Pancreas (tissue), 10 donors: ENCODE results near the gene YEATS2. TPM values are rescaled to one million over a fixed set of nuclear protein-coding genes. Genes with fewer than 3 reads are reported as not detected.
"Not testable (repeated sequence)": the region's sequence is repeated elsewhere in the genome, so short reads cannot be mapped to it uniquely, and the experiment has no call there.

Source experiments
- ATAC-seq, 4 donors: fragments of 200-7000 bp; cut with Tn5 transposase; one replicate each; pipeline versions ENCODE4 v1.8.0 to v1.9.1; 2020; ENCODE audit warnings: mild to moderate bottlenecking in 4 of 4, moderate library complexity in 4 of 4
- DNase-seq, 6 donors: peaks; one replicate each; pipeline ENCODE4 v3.0.0-alpha.2; 2020
- FAIRE-seq: peaks from 2 replicates; lab custom pipeline; 2012; peaks lifted over from hg19 to GRCh38; lab: Jason Lieb, UNC
- H3K27ac ChIP-seq, 4 donors: fragments of 200-600 bp; sonication (generic); 1 replicate in 3 of 4; 2 replicates in 1 of 4; pipeline versions ENCODE4 v1.5.0 to v1.8.0; 2020
- H3K27me3 ChIP-seq, 4 donors: fragments of 200-600 bp; one replicate each; pipeline ENCODE4 v1.8.0; 2021
- H3K36me3 ChIP-seq, 3 donors: fragments of 200-600 bp; sonication (generic) in 1 of 3; one replicate each; pipeline versions ENCODE4 v1.5.0 to v1.8.0; 2020 to 2021
- H3K4me1 ChIP-seq, 3 donors: fragments of 200-600 bp; one replicate each; pipeline ENCODE4 v1.8.0; 2021
- H3K4me3 ChIP-seq, 4 donors: fragments of 200-600 bp; sonication (generic) in 2 of 4; one replicate each; pipeline versions ENCODE4 v1.5.0 to v1.8.0; 2020 to 2021
- H3K9me3 ChIP-seq, 4 donors: fragments of 200-600 bp; one replicate each; pipeline ENCODE4 v1.8.0; 2021
- WGBS, 2 donors: extraction: QIAGEN DNeasy Blood & Tissue Kit; methylation state at CpG; one replicate each; pipeline ENCODE4 v1.1.7; 2013; 5-methylcytosine and 5-hydroxymethylcytosine counted together
- intact Hi-C, 3 donors: fragments of 100-400 bp; cut with DNase I; formaldehyde crosslinking; loops; one replicate each; pipeline versions ENCODE4 v1.11.1 to v1.14.2; 2022
- polyA plus RNA-seq, 2 donors: library from polyadenylated mRNA; stranded (reverse); fragments of 200-250 nt; gene quantifications; one replicate each; pipeline ENCODE4 v1.2.3, GENCODE V29; 2013
- total RNA-seq, 6 donors: library from RNA; stranded (reverse); fragmentation: NEBNext Ultra II Directional in 4 of 6; extraction: Animal tissue kit (Norgen Biotek cat#: 25700) in 4 of 6; gene quantifications; one replicate each; pipeline versions ENCODE4 v1.2.1 to v1.2.4, GENCODE V29; 2021 to 2023
- TF ChIP-seq, protein P1 (sequence below), 4 donors: fragments of 200-600 bp; sonication (generic) in 3 of 4; IDR thresholded peaks; one replicate each; pipeline versions ENCODE4 v1.5.0 to v1.8.0; 2021; ENCODE audit warnings: antibody characterized with exemption in 4 of 4
- donor health status: healthy with polysubstance abuse.
- donor health status: DM: no; HTN: no; CAD: no; lungs with moderate emphysema.
- donor health status: DM: no; HTN: no; CAD: no.
- donor health status: control.
- donor health status: control.
- donor health status: Bipolar disorder and iron deficiency.
- donor health status: DM: yes; HTN: yes; CAD: no.
- donor health status: DM: no; HTN: no; CAD: no.
- donor health status: DM: no; HTN: no; CAD: no.
- donor health status: DM: yes; HTN: yes; CAD: no.

Gene YEATS2
- total and polyA plus RNA-seq, 8 donors = 5.7 to 12.8 (median 6.4) TPM

DNA sequence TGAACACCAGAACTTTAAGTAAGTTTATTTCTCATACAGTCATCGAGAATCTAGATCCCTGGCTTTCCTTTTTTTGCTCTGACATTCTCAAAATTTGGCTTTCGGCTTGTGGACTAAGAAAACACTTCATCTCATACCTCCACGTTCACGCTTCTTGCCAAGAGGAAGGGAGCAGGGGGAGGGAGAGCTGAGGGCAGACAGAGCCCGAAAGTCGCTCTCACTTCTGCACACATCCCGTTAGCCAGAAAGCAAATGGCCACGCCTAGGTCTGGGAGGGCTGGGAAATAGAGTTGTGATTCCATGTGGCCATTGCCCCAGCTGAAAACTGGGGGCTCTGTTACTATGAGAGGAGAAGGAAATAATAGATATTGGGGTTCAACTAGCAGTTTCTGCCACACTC lies 70.5 kb downstream of the YEATS2 start:
- intact Hi-C loops = loop anchor here in 2 of 3 donors (10.0 kb wide), 2 partner anchors 283 to 293 kb away; no protein-coding TSS in a partner anchor

GRCh38 chr3:183769453-183769852 lies 71.9 kb downstream of the YEATS2 start:
- 94 to 96% methylated on average over 9 of the region's 9 CpGs for WGBS, 2 donors
- H3K36me3 ChIP-seq = no peaks in the 10 kb centered on the region
- DNase-seq = no peak
- TF ChIP-seq, protein P1, sequence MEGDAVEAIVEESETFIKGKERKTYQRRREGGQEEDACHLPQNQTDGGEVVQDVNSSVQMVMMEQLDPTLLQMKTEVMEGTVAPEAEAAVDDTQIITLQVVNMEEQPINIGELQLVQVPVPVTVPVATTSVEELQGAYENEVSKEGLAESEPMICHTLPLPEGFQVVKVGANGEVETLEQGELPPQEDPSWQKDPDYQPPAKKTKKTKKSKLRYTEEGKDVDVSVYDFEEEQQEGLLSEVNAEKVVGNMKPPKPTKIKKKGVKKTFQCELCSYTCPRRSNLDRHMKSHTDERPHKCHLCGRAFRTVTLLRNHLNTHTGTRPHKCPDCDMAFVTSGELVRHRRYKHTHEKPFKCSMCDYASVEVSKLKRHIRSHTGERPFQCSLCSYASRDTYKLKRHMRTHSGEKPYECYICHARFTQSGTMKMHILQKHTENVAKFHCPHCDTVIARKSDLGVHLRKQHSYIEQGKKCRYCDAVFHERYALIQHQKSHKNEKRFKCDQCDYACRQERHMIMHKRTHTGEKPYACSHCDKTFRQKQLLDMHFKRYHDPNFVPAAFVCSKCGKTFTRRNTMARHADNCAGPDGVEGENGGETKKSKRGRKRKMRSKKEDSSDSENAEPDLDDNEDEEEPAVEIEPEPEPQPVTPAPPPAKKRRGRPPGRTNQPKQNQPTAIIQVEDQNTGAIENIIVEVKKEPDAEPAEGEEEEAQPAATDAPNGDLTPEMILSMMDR (IDR thresholded peaks at IDR 0.05) = no peak
- H3K27ac ChIP-seq = no peak overlapping the region
- FAIRE-seq = no peak
- H3K9me3 ChIP-seq = no peaks in the 10 kb centered on the region
- ATAC-seq = no peak
- H3K4me3 ChIP-seq = no peak overlapping the region
- no peaks in the 10 kb centered on the region for H3K27me3 ChIP-seq
- no peaks in the 10 kb centered on the region for H3K4me1 ChIP-seq
- intact Hi-C loops = loop anchor here in 2 of 3 donors (10.0 kb wide), 2 partner anchors 285 to 295 kb away; no protein-coding TSS in a partner anchor

More for the DNA sequence above, 70.5 kb downstream of the YEATS2 start:
- 87 to 89% methylated on average over 8 of the region's 8 CpGs for WGBS, 2 donors
- FAIRE-seq = no peak
- no peak for ATAC-seq
- Histone ChIP-seq H3K9me3 (no peaks in the 10 kb centered on the region), H3K27me3 (no peaks in the 10 kb centered on the region), H3K36me3 (peaks cover 0 to 3% (median 0%) of the 10 kb centered on the region in 3 donors), H3K27ac (no peak overlapping the region), H3K4me3 (no peak overlapping the region), H3K4me1 (no peaks in the 10 kb centered on the region)
- TF ChIP-seq, protein P1 (IDR thresholded peaks at IDR 0.05) = no peak
- DNase-seq = no peak

GRCh38 chr3:183774631-183775030 lies 77.0 kb downstream of the YEATS2 start:
- no peaks in the 10 kb centered on the region for H3K9me3 ChIP-seq
- ATAC-seq (no peak), FAIRE-seq (no peak), DNase-seq (no peak)
- no peaks in the 10 kb centered on the region for H3K27me3 ChIP-seq
- intact Hi-C loops = no loop called here
- H3K4me3 ChIP-seq = no peak overlapping the region
- TF ChIP-seq, protein P1 (IDR thresholded peaks at IDR 0.05) = no peak
- 75 to 80% methylated on average over 3 of the region's 3 CpGs for WGBS, 2 donors
- H3K4me1 ChIP-seq = no peaks in the 10 kb centered on the region
- no peak overlapping the region for H3K27ac ChIP-seq
- peaks cover 4 to 22% (median 8%) of the 10 kb centered on the region in 3 donors for H3K36me3 ChIP-seq

GRCh38 chr3:183775781-183776180 lies 78.2 kb downstream of the YEATS2 start:
- Histone ChIP-seq H3K27me3 (no peaks in the 10 kb centered on the region), H3K4me1 (no peaks in the 10 kb centered on the region), H3K36me3 (peaks cover 4 to 22% (median 8%) of the 10 kb centered on the region in 3 donors), H3K4me3 (no peak overlapping the region), H3K27ac (no peak overlapping the region), H3K9me3 (no peaks in the 10 kb centered on the region)
- peak in 1 of 6 donors; percentile 18 for DNase-seq
- TF ChIP-seq, protein P1 (IDR thresholded peaks at IDR 0.05) = no peak
- FAIRE-seq = no peak
- peak in 1 of 4 donors; percentile 35 for ATAC-seq
- intact Hi-C loops = no loop called here
- 86 to 89% methylated on average over 5 of the region's 5 CpGs for WGBS, 2 donors

- DNase-seq, H3K4me1 ChIP-seq, H3K27ac ChIP-seq, H3K4me3 ChIP-seq, intact Hi-C loops, ATAC-seq, FAIRE-seq, H3K9me3 ChIP-seq, H3K27me3 ChIP-seq: not testable (repeated sequence)
- peaks cover 4 to 22% (median 8%) of the 10 kb centered on the region in 3 donors for H3K36me3 ChIP-seq
- 91 to 96% methylated on average over 5 of the region's 5 CpGs for WGBS, 2 donors
These were observed 78.9 kb downstream of the YEATS2 start for GRCh38 chr3:183776451-183776850.
